Spleen (tissue), 13 donors: ENCODE results near the gene MRPS18A. TPM values are rescaled to one million over a fixed set of nuclear protein-coding genes. Genes with fewer than 3 reads are reported as not detected.

Experiments used
- DNase-seq: peaks from one replicate; pipeline ENCODE4 v3.0.0-alpha.2; 2020
- H3K27ac ChIP-seq, 8 donors: fragments of 200-600 bp; sonication (generic) in 7 of 8; 1 replicate in 4 of 8; 2 replicates in 4 of 8; pipeline versions ENCODE4 v1.5.0 to v1.8.0; 2016 to 2021; ENCODE audit warnings: inconsistent platforms in 4 of 8, mild to moderate bottlenecking in 4 of 8, moderate library complexity in 1 of 8
- H3K27me3 ChIP-seq, 7 donors: fragments of 200-600 bp; sonication (generic) in 6 of 7; replicated peaks in 1 of 7; 1 replicate in 4 of 7; 2 replicates in 3 of 7; pipeline versions ENCODE4 v1.5.0 to v1.8.0; 2016 to 2021; ENCODE audit warnings: inconsistent platforms in 3 of 7, mild to moderate bottlenecking in 1 of 7
- H3K36me3 ChIP-seq, 6 donors: fragments of 200-600 bp; sonication (generic) in 5 of 6; 1 replicate in 4 of 6; 2 replicates in 2 of 6; pipeline versions ENCODE4 v1.5.0 to v1.8.0; 2016 to 2021; ENCODE audit warnings: inconsistent platforms in 2 of 6
- H3K4me1 ChIP-seq, 6 donors: fragments of 200-600 bp; sonication (generic) in 5 of 6; 1 replicate in 3 of 6; 2 replicates in 3 of 6; pipeline versions ENCODE4 v1.5.0 to v1.8.0; 2016 to 2021; ENCODE audit warnings: inconsistent platforms in 3 of 6
- H3K4me3 ChIP-seq, 8 donors: fragments of 200-600 bp; sonication (generic) in 7 of 8; 1 replicate in 4 of 8; 2 replicates in 4 of 8; pipeline versions ENCODE4 v1.5.0 to v1.8.0; 2016 to 2021; ENCODE audit warnings: inconsistent platforms in 4 of 8, mild to moderate bottlenecking in 4 of 8, moderate library complexity in 2 of 8
- H3K9me3 ChIP-seq, 8 donors: fragments of 200-600 bp; sonication (generic) in 7 of 8; 1 replicate in 4 of 8; 2 replicates in 4 of 8; pipeline versions ENCODE4 v1.5.0 to v1.8.0; 2016 to 2021; ENCODE audit warnings: inconsistent platforms in 4 of 8
- POLR2A ChIP-seq, 3 donors: fragments of 450-650 bp; IDR thresholded peaks; one replicate each; pipeline ENCODE4 v1.5.1; 2017; ENCODE audit warnings: antibody characterized with exemption in 3 of 3, mild to moderate bottlenecking in 1 of 3
- POLR2AphosphoS5 ChIP-seq, 3 donors: sonication (generic); formaldehyde crosslinking; IDR thresholded peaks; one replicate each; pipeline ENCODE4 v1.5.1; 2017; ENCODE audit warnings: antibody characterized with exemption in 3 of 3
- WGBS, 5 donors: extraction: QIAGEN DNeasy Blood & Tissue Kit in 3 of 5; methylation state at CpG; one replicate each; pipeline versions ENCODE4 v1.1.5 to v1.1.7; 2013 to 2018; 5-methylcytosine and 5-hydroxymethylcytosine counted together
- intact Hi-C: fragments of 100-400 bp; cut with DNase I; formaldehyde crosslinking; loops from one replicate; pipeline ENCODE4 v1.15.0; 2023; ENCODE audit warnings: low total_unique reads
- long read RNA-seq, 2 donors: transcript quantifications; one replicate each; lab custom pipeline, GENCODE V29; 2026
- polyA plus RNA-seq, 3 donors: library from polyadenylated mRNA; stranded (reverse); fragments of 200-250 nt; gene quantifications; one replicate each; pipeline ENCODE4 v1.2.1, GENCODE V29; 2013
- total RNA-seq, 7 donors: library from RNA; depleted of rRNA in 3 of 7; stranded (reverse); fragments of >200 nt in 3 of 7; fragmentation: NEBNext Ultra II Directional in 4 of 7; extraction: Animal tissue kit (Norgen Biotek cat#: 25700) in 4 of 7; gene quantifications; one replicate each; pipeline versions ENCODE4 v1.1.0 to v1.2.1, GENCODE V29; 2016 to 2021
- TF ChIP-seq, protein P1 (sequence below), 11 experiments: fragments of 200-600 bp in 7 of 11; fragments of 450-650 bp in 4 of 11; sonication (generic) in 4 of 11; IDR thresholded peaks in 8 of 11; conservative IDR thresholded peaks in 3 of 11; 1 replicate in 7 of 11; 2 replicates in 4 of 11; pipeline versions ENCODE4 v1.4.0 to v1.8.0; 2016 to 2021; ENCODE audit warnings: antibody characterized with exemption in 11 of 11, inconsistent platforms in 4 of 11, mild to moderate bottlenecking in 1 of 11
- donor health status: healthy with polysubstance abuse.
- donor health status: DM: no; HTN: no; CAD: no; lungs with moderate emphysema.
- donor health status: DM: no; HTN: no; CAD: no.
- donor health status: Bipolar disorder and iron deficiency.
- donor health status: healthy.
- donor health status: DM: no; HTN: no; CAD: no.
- donor health status: DM: yes; HTN: yes; CAD: no.

The MRPS18A gene
- total RNA-seq (10 to 100 TPM; 29.8 to 37.6 (median 30.9) TPM), polyA plus RNA-seq (10 to 100 TPM; 28.0 to 48.6 (median 34.3) TPM)
- long read RNA-seq, donor 1, transcript MRPS18A-202 (6 exons, 1,062 nt), result major isoform, 29 of 29 reads
- long read RNA-seq, donor 1, partial matches to known transcripts, result 0 of 29 reads
- long read RNA-seq, donor 1, other reads (novel, unspliced or antisense), result 0 of 29 reads
- long read RNA-seq, donor 2, transcript MRPS18A-202 (6 exons, 1,062 nt), result major isoform, 25 of 25 reads
- long read RNA-seq, donor 2, partial matches to known transcripts, result 0 of 25 reads
- long read RNA-seq, donor 2, other reads (novel, unspliced or antisense), result 0 of 25 reads

DNA sequence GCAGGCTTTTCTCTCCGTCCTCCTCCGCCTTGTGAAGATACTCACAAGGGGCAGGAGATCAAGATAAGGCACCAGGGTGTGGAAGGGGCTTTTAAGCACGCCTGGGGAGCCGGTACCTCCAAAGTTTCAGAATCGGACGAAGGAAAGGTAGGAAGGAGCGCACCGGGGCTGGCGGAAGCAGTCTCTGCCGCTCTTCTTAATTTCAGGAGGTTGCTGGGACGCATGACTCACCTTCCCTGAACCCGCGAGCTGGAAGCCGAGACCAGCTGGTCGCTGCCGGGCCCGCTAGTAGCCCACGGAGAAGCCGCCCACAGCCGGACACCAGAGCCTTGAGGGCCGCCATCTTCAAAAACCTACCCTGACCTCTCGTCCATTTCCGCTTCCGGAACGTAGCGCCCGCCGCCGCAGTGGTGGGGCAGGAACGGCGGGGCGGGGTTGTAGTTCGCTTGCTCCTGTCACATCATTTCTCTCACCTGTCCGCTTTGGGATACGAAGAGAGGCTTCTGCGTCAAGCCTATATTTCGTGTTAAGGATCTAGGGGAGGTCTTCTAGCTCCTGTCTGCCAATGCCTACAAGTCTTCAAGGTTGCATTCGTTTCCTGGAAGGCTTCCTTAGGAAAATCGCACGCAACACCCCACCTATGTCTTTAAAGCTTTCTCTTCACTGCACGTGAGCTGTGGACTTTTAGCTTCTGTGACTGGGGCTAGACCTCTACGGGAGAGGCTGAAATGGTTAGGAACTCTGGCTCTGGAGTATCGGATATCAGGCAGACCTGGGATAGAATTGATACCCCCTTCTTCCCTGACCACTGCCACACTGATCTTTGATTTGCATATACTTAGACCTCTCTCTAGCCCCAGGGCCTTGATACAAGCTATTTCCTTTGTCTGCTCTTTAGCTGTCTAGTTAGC, at the start of gene MRPS18A:
Gene MRPS18A, minus strand, starts transcription at position 355 of the 911 bp plus-strand sequence. Its CDS starts 12 bp downstream, at position 343.
- H3K27me3 ChIP-seq, result no peaks in the 10 kb centered on the region
- TF ChIP-seq POLR2AphosphoS5 (IDR thresholded peaks at IDR 0.05), result peak; percentile 89 to 91 (median 90)
- TF ChIP-seq, protein P1, sequence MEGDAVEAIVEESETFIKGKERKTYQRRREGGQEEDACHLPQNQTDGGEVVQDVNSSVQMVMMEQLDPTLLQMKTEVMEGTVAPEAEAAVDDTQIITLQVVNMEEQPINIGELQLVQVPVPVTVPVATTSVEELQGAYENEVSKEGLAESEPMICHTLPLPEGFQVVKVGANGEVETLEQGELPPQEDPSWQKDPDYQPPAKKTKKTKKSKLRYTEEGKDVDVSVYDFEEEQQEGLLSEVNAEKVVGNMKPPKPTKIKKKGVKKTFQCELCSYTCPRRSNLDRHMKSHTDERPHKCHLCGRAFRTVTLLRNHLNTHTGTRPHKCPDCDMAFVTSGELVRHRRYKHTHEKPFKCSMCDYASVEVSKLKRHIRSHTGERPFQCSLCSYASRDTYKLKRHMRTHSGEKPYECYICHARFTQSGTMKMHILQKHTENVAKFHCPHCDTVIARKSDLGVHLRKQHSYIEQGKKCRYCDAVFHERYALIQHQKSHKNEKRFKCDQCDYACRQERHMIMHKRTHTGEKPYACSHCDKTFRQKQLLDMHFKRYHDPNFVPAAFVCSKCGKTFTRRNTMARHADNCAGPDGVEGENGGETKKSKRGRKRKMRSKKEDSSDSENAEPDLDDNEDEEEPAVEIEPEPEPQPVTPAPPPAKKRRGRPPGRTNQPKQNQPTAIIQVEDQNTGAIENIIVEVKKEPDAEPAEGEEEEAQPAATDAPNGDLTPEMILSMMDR (IDR thresholded peaks at IDR 0.05 in 8 of 11, conservative IDR thresholded peaks at IDR 0.05 in 3 of 11), result peak in 1 of 11 experiments; percentile 20
- TF ChIP-seq POLR2A (IDR thresholded peaks at IDR 0.05), result no peak
- WGBS, 5 donors, result 1 to 14% (median 9%) methylated on average over 35 to 43 of the region's 43 CpGs
- peaks cover 31 to 56% (median 51%) of the 10 kb centered on the region in 6 donors for H3K4me1 ChIP-seq
- intact Hi-C loops, result no loop called here
- H3K9me3 ChIP-seq, result no peaks in the 10 kb centered on the region
- peak; percentile 95 for DNase-seq
- peaks cover 0 to 11% (median 0%) of the 10 kb centered on the region in 6 donors for H3K36me3 ChIP-seq
- H3K4me3 ChIP-seq, result peak within 1 kb of the TSS; percentile 64 to 97 (median 86)
- H3K27ac ChIP-seq, result peak within 1 kb of the TSS; percentile 61 to 90 (median 79)

DNA sequence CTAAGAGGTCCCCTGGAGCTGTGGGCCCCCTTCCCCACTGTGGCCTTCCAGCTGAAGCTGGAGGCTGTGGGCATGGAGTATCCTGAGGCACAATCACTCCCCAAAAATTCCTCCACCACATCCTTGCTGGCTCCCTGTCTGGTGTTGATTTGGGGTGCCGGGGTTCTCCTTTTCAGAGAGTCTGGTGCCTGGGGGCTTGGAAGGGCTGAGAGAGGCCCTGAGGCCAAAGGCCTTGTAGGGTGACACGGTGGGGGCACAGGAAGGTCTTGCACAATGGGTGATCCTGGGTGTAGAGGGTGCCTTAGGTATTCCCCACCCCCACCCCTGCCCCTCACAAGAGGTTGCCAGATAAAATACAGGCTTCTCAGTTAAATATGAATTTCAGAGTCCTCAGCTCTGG, 49.3 kb upstream of the MRPS18A start:
- no peak overlapping the region for H3K4me3 ChIP-seq
- H3K27me3 ChIP-seq, result no peaks in the 10 kb centered on the region
- peaks cover 0 to 6% (median under 1%) of the 10 kb centered on the region in 8 donors for H3K9me3 ChIP-seq
- H3K4me1 ChIP-seq, result peaks cover 0 to 23% (median 18%) of the 10 kb centered on the region in 6 donors
- intact Hi-C loops, result no loop called here
- DNase-seq, result no peak
- H3K36me3 ChIP-seq, result no peaks in the 10 kb centered on the region
- H3K27ac ChIP-seq, result peak overlapping the region in 1 of 8 donors; percentile 37
- no peak for TF ChIP-seq POLR2A (IDR thresholded peaks at IDR 0.05)
- no peak for TF ChIP-seq POLR2AphosphoS5 (IDR thresholded peaks at IDR 0.05)
- TF ChIP-seq, protein P1 (IDR thresholded peaks at IDR 0.05 in 8 of 11, conservative IDR thresholded peaks at IDR 0.05 in 3 of 11), result no peak
- 73 to 95% (median 82%) methylated on average over 2 of the region's 2 CpGs for WGBS, 5 donors

DNA sequence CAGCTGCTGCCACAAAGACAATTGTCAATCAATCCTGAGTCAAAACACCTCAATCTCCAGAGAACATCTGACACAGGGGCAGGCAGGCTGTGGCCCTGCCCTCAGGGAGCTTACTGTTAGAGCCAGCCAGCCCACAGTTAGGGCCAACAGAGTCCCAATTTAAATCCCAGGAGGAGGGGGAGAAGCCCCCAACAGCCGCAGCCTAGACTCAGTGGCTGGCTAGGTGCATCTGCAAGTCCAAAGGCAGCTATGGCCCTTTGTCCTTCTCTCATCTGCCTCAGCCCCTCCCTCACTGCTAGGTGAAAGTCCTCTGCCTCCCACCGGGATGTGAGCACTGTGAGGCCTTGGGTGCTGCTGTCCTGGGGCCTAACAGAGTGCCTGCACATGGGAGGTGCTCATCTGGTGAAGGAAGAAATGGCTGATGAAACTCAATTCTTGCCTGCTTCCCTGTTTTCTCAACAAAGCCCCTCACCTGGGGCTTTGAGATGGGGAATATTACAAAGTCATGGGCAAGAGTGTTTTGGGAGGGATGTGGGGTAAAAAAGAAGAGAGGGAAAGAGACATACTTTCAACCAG, 48.7 kb upstream of the MRPS18A start:
- peak; percentile 51 for DNase-seq
- WGBS, 5 donors, result 87 to 96% (median 93%) methylated on average over 2 of the region's 2 CpGs
- Histone ChIP-seq H3K27ac (no peak overlapping the region), H3K27me3 (no peaks in the 10 kb centered on the region), H3K36me3 (no peaks in the 10 kb centered on the region), H3K9me3 (peaks cover 0 to 11% (median 5%) of the 10 kb centered on the region in 8 donors), H3K4me3 (no peak overlapping the region), H3K4me1 (peaks cover 0 to 23% (median 18%) of the 10 kb centered on the region in 6 donors)
- intact Hi-C loops, result no loop called here
- TF ChIP-seq, protein P1 (IDR thresholded peaks at IDR 0.05 in 8 of 11, conservative IDR thresholded peaks at IDR 0.05 in 3 of 11), result no peak
- no peak for TF ChIP-seq POLR2A (IDR thresholded peaks at IDR 0.05)
- no peak for TF ChIP-seq POLR2AphosphoS5 (IDR thresholded peaks at IDR 0.05)
